ENCODE measurements around the gene SLC25A27. TPM values are rescaled to one million over a fixed set of nuclear protein-coding genes. Genes with fewer than 3 reads are reported as not detected.
"Not testable (repeated sequence)": the region's sequence is repeated elsewhere in the genome, so short reads cannot be mapped to it uniquely, and the experiment has no call there.

Gene SLC25A27
- polyA plus RNA-seq, 3 donors: 0.34 to 1.7 TPM; not detected in 1

DNA sequence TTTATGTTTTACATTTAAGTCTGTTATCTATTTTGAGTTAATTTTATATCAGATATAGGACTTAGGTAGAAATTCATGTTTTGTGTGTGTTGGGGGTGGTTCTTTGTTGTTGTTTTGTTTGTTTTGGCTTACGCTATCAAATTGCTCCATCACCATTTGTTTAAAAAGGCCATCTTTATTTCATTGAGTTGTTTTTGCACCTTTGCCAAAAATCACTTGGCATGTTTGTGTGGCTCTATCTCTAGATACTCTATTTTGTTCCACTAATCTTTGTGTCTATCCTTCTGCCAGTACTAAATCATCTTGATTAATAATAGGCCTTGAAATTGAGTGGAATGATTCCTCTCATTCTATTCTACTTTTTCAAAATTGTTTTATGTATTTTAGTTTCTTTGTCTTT, 7.5 kb upstream of the SLC25A27 start:
- H3K27ac Mint-ChIP-seq: no peak overlapping the region
- H3K36me3 ChIP-seq (replicated peaks in 1 of 2; ENCODE audit: control insufficient read depth in 1 of 2, insufficient read depth in 2 of 2, low read length in 2 of 2): no peaks in the 10 kb centered on the region
- H3K27me3 Mint-ChIP-seq (ENCODE audit: low read depth in 3 of 3): peaks cover 0 to 3% (median 0%) of the 10 kb centered on the region in 3 donors
- H3K27ac ChIP-seq (ENCODE audit: low read depth in 1 of 2, low read length in 2 of 2): no peak overlapping the region
- no peaks in the 10 kb centered on the region for H3K36me3 Mint-ChIP-seq
- TF ChIP-seq, protein P1, sequence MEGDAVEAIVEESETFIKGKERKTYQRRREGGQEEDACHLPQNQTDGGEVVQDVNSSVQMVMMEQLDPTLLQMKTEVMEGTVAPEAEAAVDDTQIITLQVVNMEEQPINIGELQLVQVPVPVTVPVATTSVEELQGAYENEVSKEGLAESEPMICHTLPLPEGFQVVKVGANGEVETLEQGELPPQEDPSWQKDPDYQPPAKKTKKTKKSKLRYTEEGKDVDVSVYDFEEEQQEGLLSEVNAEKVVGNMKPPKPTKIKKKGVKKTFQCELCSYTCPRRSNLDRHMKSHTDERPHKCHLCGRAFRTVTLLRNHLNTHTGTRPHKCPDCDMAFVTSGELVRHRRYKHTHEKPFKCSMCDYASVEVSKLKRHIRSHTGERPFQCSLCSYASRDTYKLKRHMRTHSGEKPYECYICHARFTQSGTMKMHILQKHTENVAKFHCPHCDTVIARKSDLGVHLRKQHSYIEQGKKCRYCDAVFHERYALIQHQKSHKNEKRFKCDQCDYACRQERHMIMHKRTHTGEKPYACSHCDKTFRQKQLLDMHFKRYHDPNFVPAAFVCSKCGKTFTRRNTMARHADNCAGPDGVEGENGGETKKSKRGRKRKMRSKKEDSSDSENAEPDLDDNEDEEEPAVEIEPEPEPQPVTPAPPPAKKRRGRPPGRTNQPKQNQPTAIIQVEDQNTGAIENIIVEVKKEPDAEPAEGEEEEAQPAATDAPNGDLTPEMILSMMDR (IDR thresholded peaks at IDR 0.05): no peak
- peaks cover 0 to 2% (median 0%) of the 10 kb centered on the region in 7 donors for H3K9me3 Mint-ChIP-seq
- no peaks in the 10 kb centered on the region for H3K79me2 ChIP-seq (ENCODE audit: insufficient read depth, low read length)
- no peaks in the 10 kb centered on the region for H4K20me1 ChIP-seq (ENCODE audit: insufficient read depth, low read length)
- H2AFZ ChIP-seq (ENCODE audit: insufficient read depth, low read depth, low read length, poor library complexity, severe bottlenecking): no peak overlapping the region
- H3K4me3 ChIP-seq (replicated peaks in 1 of 3; ENCODE audit: low read depth in 2 of 3, low read length in 3 of 3): no peak overlapping the region
- H3K4me3 Mint-ChIP-seq: no peak overlapping the region
- intact Hi-C loops (cut with micrococcal nuclease): no loop called here
- H3K9ac ChIP-seq (ENCODE audit: insufficient read depth, low read length, poor library complexity, severe bottlenecking): no peak overlapping the region
- H3K4me1 ChIP-seq (ENCODE audit: control insufficient read depth in 1 of 2, insufficient read depth in 2 of 2, low read length in 2 of 2): no peaks in the 10 kb centered on the region
- H3K4me2 ChIP-seq (replicated peaks; ENCODE audit: extremely low read depth, low read length, poor library complexity, severe bottlenecking): no peak overlapping the region
- H3K27me3 ChIP-seq (ENCODE audit: control insufficient read depth in 2 of 2, insufficient read depth in 2 of 2, low read length in 2 of 2): peaks cover 0 to 3% of the 10 kb centered on the region in 2 donors
- H3K4me1 Mint-ChIP-seq: no peaks in the 10 kb centered on the region
- H3K9me3 ChIP-seq (replicated peaks in 1 of 2; ENCODE audit: control insufficient read depth in 1 of 2, insufficient read depth in 1 of 2, low read length in 2 of 2): no peaks in the 10 kb centered on the region
- DNase-seq: no peak
- no CpG with 5 or more reads among the region's 1 CpG for WGBS (ENCODE audit: insufficient coverage)

GRCh38 chr6:46648108-46648507, 4.7 kb upstream of the SLC25A27 start:
- Histone ChIP-seq H3K27me3 (ENCODE audit: control insufficient read depth in 2 of 2, insufficient read depth in 2 of 2, low read length in 2 of 2) (peaks cover 8 to 22% of the 10 kb centered on the region in 2 donors), H3K4me1 (ENCODE audit: control insufficient read depth in 1 of 2, insufficient read depth in 2 of 2, low read length in 2 of 2) (peaks cover 5 to 12% of the 10 kb centered on the region in 2 donors)
- H3K4me3 Mint-ChIP-seq; H3K79me2 ChIP-seq (ENCODE audit: insufficient read depth, low read length); intact Hi-C loops (cut with micrococcal nuclease); DNase-seq; H4K20me1 ChIP-seq (ENCODE audit: insufficient read depth, low read length); H3K9me3 ChIP-seq (replicated peaks in 1 of 2; ENCODE audit: control insufficient read depth in 1 of 2, insufficient read depth in 1 of 2, low read length in 2 of 2); H3K36me3 Mint-ChIP-seq; H3K4me3 ChIP-seq (replicated peaks in 1 of 3; ENCODE audit: low read depth in 2 of 3, low read length in 3 of 3); H3K36me3 ChIP-seq (replicated peaks in 1 of 2; ENCODE audit: control insufficient read depth in 1 of 2, insufficient read depth in 2 of 2, low read length in 2 of 2); H3K27ac ChIP-seq (ENCODE audit: low read depth in 1 of 2, low read length in 2 of 2); H3K4me2 ChIP-seq (replicated peaks; ENCODE audit: extremely low read depth, low read length, poor library complexity, severe bottlenecking); H2AFZ ChIP-seq (ENCODE audit: insufficient read depth, low read depth, low read length, poor library complexity, severe bottlenecking); H3K27ac Mint-ChIP-seq; H3K9ac ChIP-seq (ENCODE audit: insufficient read depth, low read length, poor library complexity, severe bottlenecking); H3K9me3 Mint-ChIP-seq; H3K4me1 Mint-ChIP-seq: not testable (repeated sequence)
- no CpG with 5 or more reads among the region's 4 CpGs for WGBS (ENCODE audit: insufficient coverage)
- H3K27me3 Mint-ChIP-seq (ENCODE audit: low read depth in 3 of 3): peaks cover 13 to 25% (median 15%) of the 10 kb centered on the region in 3 donors

All from CD14-positive monocyte (primary cell).